GM12878 (cell line): ENCODE data around the gene TCHP. TPM values are rescaled to one million over a fixed set of nuclear protein-coding genes. Genes with fewer than 3 reads are reported as not detected.

Experiments used
- ATAC-seq: fragments of 200-7000 bp; cut with Tn5 transposase; 3 replicates; pipeline ENCODE4 v1.9.1; 2020; ENCODE audit warnings: mild to moderate bottlenecking, moderate library complexity
- BruUV-seq: library from RNA; stranded (reverse); fragments of 400-500 nt; replicated peaks from 2 replicates; lab custom pipeline; 2021; lab: Mats Ljungman, UMichigan
- CTCF ChIA-PET: fragments of 300-600 bp; sonication (Branson Sonifier 250); formaldehyde crosslinking; extraction: SDS; loops from one replicate; lab custom pipeline; 2021; ENCODE audit warnings: inconsistent platforms; lab: Yijun Ruan, JAX
- POLR2A ChIA-PET: fragments of 350-600 bp; formaldehyde crosslinking; extraction: SDS; loops from one replicate; lab custom pipeline; 2021; ENCODE audit warnings: inconsistent platforms; lab: Charles Lee
- RAD21 ChIA-PET: fragments of 300-600 bp; sonication (Branson Sonifier 250); formaldehyde crosslinking; loops from one replicate; lab custom pipeline; 2023; ENCODE audit warnings: antibody characterized with exemption; ENCODE audit not compliant: unreplicated experiment; lab: Charles Lee
- SMC1A ChIA-PET: fragments of 300-600 bp; sonication (Branson Sonifier 250); formaldehyde crosslinking; loops from one replicate; lab custom pipeline; 2023; ENCODE audit not compliant: unreplicated experiment, uncharacterized antibody; lab: Charles Lee
- DNase-seq: peaks from one replicate; pipeline ENCODE4 v3.0.0-alpha.2; 2011; ENCODE audit warnings: low read depth, low spot score
- FAIRE-seq: peaks from 3 replicates; lab custom pipeline; 2011; peaks lifted over from hg19 to GRCh38; lab: Jason Lieb, UNC
- H2AFZ ChIP-seq: 2 replicates; pipeline ENCODE4 v1.6.0; 2011; ENCODE audit warnings: low read depth, low read length, control low read depth; ENCODE audit not compliant: control insufficient read depth
- H3K27ac ChIP-seq: 2 replicates; pipeline ENCODE4 v1.5.1; 2011; ENCODE audit warnings: control low read depth; ENCODE audit not compliant: control insufficient read depth, insufficient read depth
- H3K27me3 ChIP-seq, 2 experiments: replicated peaks in 1 of 2; 2 replicates each; pipeline versions ENCODE4 v1.6.0 to v1.6.1; 2011; ENCODE audit warnings: low read length in 1 of 2; ENCODE audit not compliant: control insufficient read depth in 2 of 2, insufficient read depth in 2 of 2
- H3K36me3 ChIP-seq, 2 experiments: 2 replicates each; pipeline ENCODE4 v1.5.1; 2011; ENCODE audit warnings: low read length in 1 of 2; ENCODE audit not compliant: control insufficient read depth in 2 of 2, insufficient read depth in 2 of 2
- H3K4me1 ChIP-seq: 2 replicates; pipeline ENCODE4 v1.6.1; 2011; ENCODE audit warnings: mild to moderate bottlenecking, low read length, moderate library complexity, mixed read lengths; ENCODE audit not compliant: control insufficient read depth, insufficient read depth
- H3K4me2 ChIP-seq: 2 replicates; pipeline ENCODE4 v1.6.0; 2011; ENCODE audit warnings: control low read depth; ENCODE audit not compliant: control insufficient read depth, insufficient read depth
- H3K4me3 ChIP-seq: fragments of 200-600 bp; sonication (generic); 2 replicates; pipeline ENCODE4 v1.5.1; 2016
- H3K79me2 ChIP-seq: 2 replicates; pipeline ENCODE4 v1.6.0; 2011; ENCODE audit warnings: low read length; ENCODE audit not compliant: control insufficient read depth, insufficient read depth
- H3K9ac ChIP-seq: 2 replicates; pipeline ENCODE4 v1.8.0; 2011; ENCODE audit warnings: low read length, control low read depth, mixed read lengths; ENCODE audit not compliant: control insufficient read depth, insufficient read depth
- H3K9me3 ChIP-seq: replicated peaks from 3 replicates; pipeline ENCODE4 v1.5.1; 2011; ENCODE audit warnings: mild to moderate bottlenecking, low read length; ENCODE audit not compliant: control insufficient read depth, insufficient read depth
- H4K20me1 ChIP-seq: 2 replicates; pipeline ENCODE4 v1.6.0; 2011; ENCODE audit not compliant: control insufficient read depth, insufficient read depth
- CEBPZ ChIP-seq: fragments of 150-350 bp; IDR thresholded peaks from 2 replicates; pipeline ENCODE4 v1.6.1; 2016; ENCODE audit warnings: low read depth, low read length
- CHD1 ChIP-seq: IDR thresholded peaks from 2 replicates; pipeline ENCODE4 v1.6.1; 2012; ENCODE audit warnings: low read depth, low read length, improper control_type of control experiment
- CUX1 ChIP-seq: IDR thresholded peaks from 2 replicates; pipeline ENCODE4 v1.6.1; 2012; ENCODE audit warnings: improper control_type of control experiment, low read depth, low read length; ENCODE audit not compliant: insufficient replicate concordance
- EED ChIP-seq: sonication (generic); IDR thresholded peaks from 2 replicates; pipeline ENCODE4 v1.6.1; 2016; ENCODE audit warnings: antibody characterized with exemption, low read depth
- ETV6 ChIP-seq, 2 experiments: fragments of 450-650 bp in 1 of 2; IDR thresholded peaks in 1 of 2; conservative IDR thresholded peaks in 1 of 2; 2 replicates each; pipeline ENCODE4 v1.6.1; 2014; ENCODE audit warnings: antibody characterized with exemption in 1 of 2, borderline replicate concordance in 1 of 2, low read depth in 1 of 2, mild to moderate bottlenecking in 1 of 2, moderate library complexity in 1 of 2
- FOXK2 ChIP-seq: fragments of 450-650 bp; IDR thresholded peaks from 2 replicates; pipeline ENCODE4 v1.6.1; 2017; ENCODE audit warnings: mild to moderate bottlenecking, moderate library complexity
- JUNB ChIP-seq: IDR thresholded peaks from 2 replicates; pipeline ENCODE4 v1.6.1; 2016; ENCODE audit warnings: antibody characterized with exemption, mild to moderate bottlenecking
- PAX5 ChIP-seq: IDR thresholded peaks from 2 replicates; pipeline ENCODE4 v1.6.1; 2011; ENCODE audit warnings: low read depth, low read length, borderline replicate concordance
- RAD21 ChIP-seq: IDR thresholded peaks from 2 replicates; pipeline ENCODE4 v1.6.1; 2011; ENCODE audit warnings: mild to moderate bottlenecking, low read depth, low read length, moderate library complexity; ENCODE audit not compliant: insufficient read depth
- TCF12 ChIP-seq: IDR thresholded peaks from 2 replicates; pipeline ENCODE4 v1.6.1; 2011; ENCODE audit warnings: low read depth, mild to moderate bottlenecking, low read length
- WGBS: methylation state at CpG from one replicate; pipeline ENCODE4 v1.1.6; 2016; ENCODE audit warnings: low lambda C conversion rate; ENCODE audit not compliant: insufficient replicate concordance, insufficient coverage; ENCODE audit errors: missing lambda C conversion rate; 5-methylcytosine and 5-hydroxymethylcytosine counted together
- in situ Hi-C: fragments of 300-500 bp; cut with MboI; formaldehyde crosslinking; loops from 9 replicates; pipeline ENCODE4 v1.14.3; 2018; ENCODE audit warnings: mixed read lengths
- intact Hi-C: fragments of 100-400 bp; cut with micrococcal nuclease; formaldehyde crosslinking; loops from one replicate; pipeline ENCODE4 v1.14.2; 2022; ENCODE audit not compliant: unreplicated experiment
- polyA plus RNA-seq, 11 experiments: library from polyadenylated mRNA; depleted of rRNA in 4 of 11; unstranded in 6 of 11; stranded (reverse) in 5 of 11; fragments of >200 nt; fragmentation: Nextera tagmentation in 4 of 11; fragmentation: Illumina TruSeq in 1 of 11; extraction: Ambion mirVana in 4 of 11; extraction: Trizol in 1 of 11; gene quantifications; 1 replicate in 1 of 11; 2 replicates in 10 of 11; pipeline versions ENCODE4 v1.2.1 to v1.2.3, GENCODE V29; 2011 to 2016; ENCODE audit warnings: inconsistent platforms in 2 of 11, missing spikeins in 2 of 11, low read depth in 1 of 11
- total RNA-seq, 4 experiments: library from RNA; depleted of rRNA in 3 of 4; stranded (reverse); fragments of >200 nt in 3 of 4; fragmentation: Illumina TruSeq in 1 of 4; extraction: Trizol in 1 of 4; gene quantifications; 2 replicates each; pipeline versions ENCODE4 v1.2.1 to v1.2.3, GENCODE V29; 2013 to 2021

TCHP gene
- total and polyA plus RNA-seq, 10 of the 15 experiments (the other 5 are each of a cell fraction or from before 2014, with no cell fraction given): 4.8 to 18.6 (median 15.0) TPM

DNA sequence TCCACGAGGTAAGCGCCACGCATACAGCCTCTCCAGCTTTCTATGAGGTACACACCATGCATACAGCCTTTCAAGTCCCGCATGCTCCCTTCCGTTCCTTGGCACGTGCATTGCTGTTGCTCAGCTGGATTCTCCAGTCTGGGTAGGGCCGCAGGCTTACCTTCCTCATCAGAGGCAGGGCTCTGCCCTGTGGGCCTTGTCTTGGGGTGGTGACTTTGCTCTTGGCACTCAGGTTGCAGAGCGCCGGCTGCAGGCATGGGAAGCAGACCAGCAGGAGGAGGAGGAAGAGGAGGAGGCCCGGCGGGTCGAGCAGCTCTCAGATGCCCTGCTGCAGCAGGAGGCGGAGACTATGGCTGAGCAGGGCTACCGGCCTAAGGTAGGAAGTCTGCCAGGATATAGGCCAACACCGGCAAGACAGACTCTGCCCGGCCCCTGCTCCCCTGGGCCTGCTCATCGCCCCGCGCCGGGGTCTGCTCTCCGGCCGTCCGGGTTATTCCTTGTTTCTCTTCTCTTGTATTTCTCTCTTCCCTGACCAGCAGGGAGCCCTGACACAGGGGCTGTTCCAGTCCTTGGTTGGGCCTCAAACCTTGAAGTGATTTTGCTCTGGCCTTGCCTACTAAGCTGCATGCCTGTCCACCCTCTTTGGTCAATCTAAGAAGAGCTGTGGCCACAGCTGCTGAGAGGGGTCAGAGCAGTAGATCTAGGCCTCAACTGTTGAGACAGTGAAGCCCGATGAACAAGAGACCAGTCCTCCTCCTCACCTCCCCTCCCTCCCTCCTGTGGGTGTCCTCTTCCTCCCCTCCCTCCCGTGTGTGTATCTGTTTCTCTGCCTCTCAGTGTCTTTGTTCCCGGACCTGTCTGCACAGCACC lies 15.3 kb downstream of the TCHP start:
- no peaks in the 10 kb centered on the region for H3K4me1 ChIP-seq
- ChIA-PET CTCF (interaction anchor here (0.8 kb wide), 1 partner anchor 70 kb away, joined by 3 read pairs; no protein-coding TSS in a partner anchor), RAD21 (no interaction called here), SMC1A (no interaction called here), POLR2A (interaction anchor here (0.5 kb wide), 1 partner anchor 32 kb away, joined by 5 read pairs; no protein-coding TSS in a partner anchor)
- FAIRE-seq (no peak), DNase-seq (no peak), ATAC-seq (no peak)
- H3K4me2 ChIP-seq: no peak overlapping the region
- no peaks in the 10 kb centered on the region for H4K20me1 ChIP-seq
- intact Hi-C loops (no loop called here), in situ Hi-C loops (no loop called here)
- H3K9ac ChIP-seq: no peak overlapping the region
- BruUV-seq: no TSS peak
- H3K36me3 ChIP-seq: peaks cover 12 to 21% of the 10 kb centered on the region in 2 experiments
- no peaks in the 10 kb centered on the region for H3K27me3 ChIP-seq
- 91% methylated on average over 26 of the region's 26 CpGs for WGBS
- H3K4me3 ChIP-seq: no peak overlapping the region
- H3K79me2 ChIP-seq: no peaks in the 10 kb centered on the region
- H2AFZ ChIP-seq: no peak overlapping the region
- H3K27ac ChIP-seq: no peak overlapping the region
- no peaks in the 10 kb centered on the region for H3K9me3 ChIP-seq
- no peak for TF ChIP-seq FOXK2
- TF ChIP-seq CHD1: no peak
- TF ChIP-seq CEBPZ: no peak
- TF ChIP-seq EED: no peak
- TF ChIP-seq ETV6 (conservative IDR thresholded peaks at IDR 0.05 in 1 of 2, IDR thresholded peaks at IDR 0.05 in 1 of 2; ENCODE audit: borderline replicate concordance in 1 of 2, low read depth in 1 of 2): no peak
- TF ChIP-seq JUNB: no peak
- no peak for TF ChIP-seq RAD21
- no peak for TF ChIP-seq PAX5
- TF ChIP-seq TCF12: no peak
- no peak for TF ChIP-seq CUX1
